GM19463 (cell line): Measurements from ENCODE around the gene NAA16.
"Not testable (repeated sequence)": the region's sequence is repeated elsewhere in the genome, so short reads cannot be mapped to it uniquely, and the experiment has no call there.

Experiments used
- ATAC-seq: cut with Tn5 transposase; IDR thresholded peaks from one replicate; pipeline ENCODE4 v1.9.1; 2021; ENCODE audit warnings: mild to moderate bottlenecking, moderate library complexity; ENCODE audit not compliant: unreplicated experiment

Gene NAA16

DNA sequence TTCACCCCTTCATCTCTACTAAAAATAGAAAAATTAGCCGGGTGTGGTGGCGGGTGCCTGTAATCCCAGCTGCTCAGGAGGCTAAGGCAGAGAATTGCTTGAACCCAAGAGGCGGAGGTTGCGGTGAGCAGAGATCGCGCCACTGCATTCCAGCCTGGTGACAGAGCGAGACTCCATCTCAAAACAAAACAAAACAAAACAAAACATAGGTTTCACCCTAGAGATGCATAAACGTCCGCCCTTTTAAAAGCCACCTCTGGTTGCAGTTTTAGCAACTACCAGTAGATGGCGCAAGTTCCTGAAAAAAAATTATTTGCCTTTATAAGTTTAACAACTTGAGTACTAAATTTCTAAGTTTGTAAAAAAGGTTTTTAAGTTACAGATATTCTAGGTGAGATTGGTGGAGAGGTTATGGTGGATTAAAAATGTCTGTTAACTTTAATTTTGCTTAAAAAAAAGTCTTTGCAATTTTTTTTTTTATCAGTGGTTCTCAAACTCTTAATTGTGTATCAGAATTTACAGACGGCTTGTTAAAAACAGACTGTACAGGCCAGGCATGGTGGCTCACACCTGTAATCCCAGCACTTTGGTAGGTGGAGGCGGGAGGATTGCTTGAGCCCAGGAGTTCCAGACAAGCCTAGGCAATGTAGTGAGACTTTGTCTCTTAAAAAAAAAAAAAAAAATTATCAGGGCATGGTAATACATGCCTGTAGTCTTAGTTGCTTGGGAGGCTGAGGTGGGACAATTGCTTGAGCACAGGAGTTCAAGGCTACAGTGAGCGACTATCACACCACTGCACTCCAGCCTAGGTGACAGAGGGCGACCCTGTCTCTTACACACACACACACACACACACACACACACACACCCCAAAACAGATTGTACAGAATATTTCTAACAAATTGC, 42.1 kb downstream of the NAA16 start:
- ATAC-seq: no peak

DNA sequence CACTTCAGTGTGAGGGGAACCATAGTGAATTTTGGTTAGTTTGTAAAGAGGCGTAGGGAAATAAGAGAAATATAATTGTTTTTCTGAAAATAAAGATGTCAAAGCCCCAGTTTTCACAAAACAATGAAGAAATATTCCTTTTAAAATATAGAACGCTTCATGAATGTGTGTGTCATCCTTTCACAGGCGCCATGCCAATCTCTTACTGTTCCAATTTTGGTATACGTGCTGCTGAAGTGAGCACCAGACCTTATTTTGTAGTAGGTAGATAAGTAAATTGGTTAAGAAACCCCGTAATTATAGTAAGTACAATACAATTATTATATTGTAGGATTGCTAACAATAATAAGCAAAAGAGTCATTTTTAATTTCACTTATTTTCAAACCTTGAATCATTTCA, 43.3 kb downstream of the NAA16 start:
- no peak for ATAC-seq

DNA sequence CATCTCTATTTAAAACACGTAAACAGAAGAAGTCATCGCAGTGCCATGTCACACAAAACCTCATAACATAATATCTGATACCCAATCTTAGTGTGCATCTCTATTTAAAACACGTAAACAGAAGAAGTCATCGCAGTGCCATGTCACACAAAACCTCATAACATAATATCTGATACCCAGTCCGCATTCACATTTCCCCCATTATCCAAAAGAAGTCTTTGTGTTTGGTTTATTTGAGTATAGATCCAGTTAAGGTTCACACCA, 45.2 kb downstream of the NAA16 start:
- not testable (repeated sequence) for ATAC-seq

DNA sequence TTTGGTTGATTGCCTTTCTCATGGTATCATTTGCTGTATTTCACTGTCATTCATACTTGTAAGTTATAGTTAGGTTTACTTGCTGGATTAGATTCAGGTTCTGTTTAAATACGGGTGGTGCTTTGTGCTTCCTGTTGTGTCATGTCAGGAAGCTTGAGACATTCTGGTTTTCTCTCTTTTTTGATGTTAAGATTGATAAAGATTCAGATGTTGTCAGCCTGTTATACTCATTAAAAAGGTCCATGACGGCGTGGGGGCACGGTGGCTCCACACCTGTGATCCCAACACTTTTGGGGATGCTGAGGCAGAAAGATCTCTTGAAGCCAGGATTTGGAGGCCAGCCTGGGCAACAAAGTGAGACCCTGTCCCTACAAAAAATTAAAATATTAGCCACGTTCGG, 45.7 kb downstream of the NAA16 start:
- no peak for ATAC-seq

DNA sequence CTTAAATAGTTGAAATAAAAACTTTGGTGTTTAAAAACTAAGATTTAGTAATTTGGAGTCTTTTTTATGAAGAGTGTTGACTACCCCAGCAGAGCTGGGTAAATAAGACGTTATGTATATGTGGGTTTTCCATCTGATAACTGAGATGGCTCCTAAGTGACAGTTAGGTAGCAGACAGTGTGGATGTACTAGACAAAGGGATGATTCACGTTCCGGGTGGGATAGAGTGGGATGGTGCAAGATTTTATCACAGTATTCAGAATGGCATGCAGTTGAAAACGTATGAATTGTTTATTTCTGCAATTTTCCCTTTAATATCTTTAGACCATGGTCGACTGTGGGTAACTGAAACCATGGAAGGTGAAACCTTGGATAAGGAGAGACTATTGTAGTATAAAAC, 50.4 kb downstream of the NAA16 start:
- no peak for ATAC-seq

DNA sequence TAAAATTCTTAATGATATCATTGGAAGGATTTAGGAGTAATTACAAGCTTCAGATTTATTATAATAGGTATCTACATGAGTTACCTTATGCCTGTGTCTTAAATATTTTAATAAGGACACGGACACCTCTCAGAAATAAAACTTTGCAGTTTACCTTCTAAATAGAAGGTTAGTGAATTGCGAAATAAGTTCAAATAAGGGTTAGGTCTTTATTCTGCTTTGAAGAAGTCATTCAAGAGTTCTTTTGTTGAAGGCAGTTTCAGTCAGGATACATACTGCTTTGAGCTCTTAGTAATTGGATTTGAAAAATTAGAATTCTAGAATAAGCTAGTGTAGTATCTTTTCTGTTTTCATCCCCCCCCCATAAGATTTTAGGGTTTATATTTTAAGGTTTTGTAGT, 53.0 kb downstream of the NAA16 start:
- ATAC-seq: no peak

DNA sequence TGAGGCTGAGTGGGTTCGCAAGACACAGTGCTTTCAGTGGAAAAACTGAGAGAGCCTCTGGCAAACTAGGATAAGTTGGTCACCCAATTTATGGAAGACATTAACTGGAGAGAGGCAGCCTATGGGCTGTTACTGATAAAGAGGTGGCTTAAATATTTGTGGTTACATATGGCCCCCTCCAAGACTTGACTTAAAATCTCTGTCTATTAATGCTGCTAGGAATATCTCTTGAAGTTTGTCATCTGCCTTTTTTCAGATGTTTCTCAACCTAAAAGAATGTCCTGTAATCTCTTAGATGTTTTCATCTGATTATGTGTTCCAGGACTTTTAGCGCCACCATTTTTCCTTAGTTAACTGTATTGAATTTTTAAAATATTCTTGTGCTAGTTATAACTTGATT, 54.6 kb downstream of the NAA16 start:
- no peak for ATAC-seq

DNA sequence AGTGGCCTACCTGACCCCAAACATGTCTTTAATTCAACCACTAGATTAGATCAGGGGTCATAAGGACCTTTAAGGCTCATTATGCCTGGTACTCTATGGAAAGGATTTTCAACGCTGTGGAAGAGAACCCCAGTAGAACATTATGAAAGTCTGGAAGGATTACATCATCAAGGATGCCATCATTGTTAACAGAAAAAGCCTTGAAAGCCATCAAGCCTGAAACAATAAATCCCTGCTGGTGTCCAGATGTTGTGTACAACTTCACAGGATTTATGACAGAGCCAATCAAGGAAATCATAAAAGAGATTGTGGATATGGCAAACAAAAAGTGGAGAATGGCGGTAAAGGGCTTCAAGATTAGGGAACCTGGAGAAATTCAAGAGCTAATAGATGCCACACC, 59.7 kb downstream of the NAA16 start:
- ATAC-seq: no peak

DNA sequence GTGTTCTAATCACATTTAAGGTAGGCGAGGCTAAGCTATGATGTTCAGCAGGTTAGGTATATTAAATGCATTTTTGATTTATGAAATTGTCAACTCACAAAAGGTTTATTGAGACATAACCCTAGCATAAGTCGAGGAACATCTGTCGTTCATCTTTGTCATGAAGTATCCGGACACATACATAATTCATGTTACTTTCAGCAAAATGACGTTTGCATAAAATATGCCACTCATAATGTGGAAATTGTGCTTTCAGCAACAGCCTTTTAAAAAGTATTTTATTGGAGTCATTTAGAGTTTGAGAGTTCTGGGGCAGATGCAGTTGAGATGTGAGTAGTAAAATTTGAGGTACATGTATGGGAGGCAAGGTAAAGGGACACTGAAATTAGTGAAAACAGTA, 66.4 kb downstream of the NAA16 start:
- no peak for ATAC-seq

DNA sequence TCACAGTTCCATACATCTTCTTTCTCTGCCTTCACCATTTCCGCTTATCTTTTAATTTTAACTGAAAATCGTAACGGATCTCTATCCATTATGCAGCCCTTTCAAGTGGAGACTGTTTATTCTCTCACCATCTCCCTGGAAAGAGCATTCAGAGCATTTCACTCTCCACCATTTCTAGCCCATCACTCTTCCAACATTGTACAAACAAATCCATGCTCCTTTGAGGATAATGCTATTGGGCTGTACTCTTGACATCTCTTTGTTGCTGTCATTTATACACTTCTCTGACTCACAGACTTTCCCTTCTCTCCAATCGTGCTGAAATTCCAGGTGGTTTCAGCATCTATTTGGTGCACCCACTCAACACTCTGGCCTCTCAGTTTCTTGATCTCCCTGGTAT, 71.4 kb downstream of the NAA16 start:
- ATAC-seq: no peak

DNA sequence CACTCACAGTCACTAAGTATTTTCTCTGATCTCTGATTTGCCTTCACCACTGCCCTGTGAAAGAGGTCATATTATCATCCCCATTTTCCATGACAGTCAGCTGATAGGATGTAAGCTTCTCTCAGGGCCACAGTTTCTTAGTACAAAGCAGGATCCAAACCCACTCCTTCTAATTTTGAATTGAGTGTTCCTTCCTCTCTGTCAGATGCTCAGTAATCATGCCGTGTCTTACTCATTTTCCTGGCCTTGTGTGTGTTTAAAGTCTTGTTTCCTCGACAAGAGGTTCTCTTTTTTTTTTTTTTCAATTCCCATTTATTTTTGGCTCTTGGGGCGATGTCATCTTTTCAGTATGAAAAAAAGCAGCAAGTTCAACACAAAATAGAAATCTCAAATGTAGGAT, 72.3 kb downstream of the NAA16 start:
- no peak for ATAC-seq

DNA sequence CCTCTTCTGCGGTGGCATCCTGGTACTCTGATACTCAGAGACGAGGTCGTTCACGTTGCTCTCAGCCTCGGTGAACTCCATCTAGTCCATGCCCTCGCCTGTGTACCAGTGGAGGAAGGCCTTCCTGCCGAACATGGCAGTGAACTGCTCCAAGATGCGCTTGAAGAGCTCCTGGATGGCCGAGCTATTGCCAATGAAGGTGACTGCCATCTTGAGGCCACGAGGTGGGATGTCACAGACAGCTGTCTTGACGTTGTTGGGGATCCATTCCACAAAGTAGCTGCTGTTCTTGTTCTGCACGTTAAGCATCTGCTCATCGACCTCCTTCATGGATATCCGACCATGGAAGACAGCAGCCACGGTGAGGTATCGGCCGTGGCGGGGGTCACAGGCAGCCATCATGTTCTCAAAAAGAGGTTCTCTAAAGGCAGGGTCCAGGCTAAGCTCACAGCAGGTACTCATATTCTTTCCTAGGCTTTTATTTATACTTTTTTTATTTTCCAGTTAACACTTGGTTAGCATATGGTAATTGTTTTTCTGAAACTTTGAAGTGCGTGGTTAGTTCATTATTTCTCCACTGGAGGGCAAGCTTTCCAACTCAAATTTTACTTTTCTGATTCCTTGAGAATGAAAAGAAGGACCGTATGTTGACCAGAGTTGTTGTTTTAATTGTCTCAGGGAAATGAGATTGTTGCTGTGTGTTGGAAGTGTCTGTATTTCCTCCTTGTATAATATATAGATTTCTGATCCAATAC, 73.9 kb downstream of the NAA16 start:
- ATAC-seq: no peak

DNA sequence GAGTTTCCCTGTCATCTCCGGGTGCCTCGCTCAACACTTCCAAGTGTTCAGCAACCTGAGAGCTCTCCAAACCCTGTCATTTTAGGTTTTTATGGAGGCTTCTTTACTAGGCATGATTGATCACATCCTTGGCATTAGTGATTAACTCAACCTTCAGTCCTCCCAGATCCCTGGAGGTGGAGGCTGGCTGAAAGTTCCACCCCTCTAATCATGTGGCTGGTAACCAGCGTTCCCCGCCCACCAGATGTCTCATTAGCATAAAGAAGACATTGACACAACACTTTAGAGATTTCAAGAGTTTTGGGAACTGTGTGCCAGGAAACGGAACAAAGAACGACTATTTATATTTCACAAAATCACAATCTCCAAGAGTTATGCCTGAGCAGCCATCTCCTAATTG, 75.1 kb downstream of the NAA16 start:
- no peak for ATAC-seq

DNA sequence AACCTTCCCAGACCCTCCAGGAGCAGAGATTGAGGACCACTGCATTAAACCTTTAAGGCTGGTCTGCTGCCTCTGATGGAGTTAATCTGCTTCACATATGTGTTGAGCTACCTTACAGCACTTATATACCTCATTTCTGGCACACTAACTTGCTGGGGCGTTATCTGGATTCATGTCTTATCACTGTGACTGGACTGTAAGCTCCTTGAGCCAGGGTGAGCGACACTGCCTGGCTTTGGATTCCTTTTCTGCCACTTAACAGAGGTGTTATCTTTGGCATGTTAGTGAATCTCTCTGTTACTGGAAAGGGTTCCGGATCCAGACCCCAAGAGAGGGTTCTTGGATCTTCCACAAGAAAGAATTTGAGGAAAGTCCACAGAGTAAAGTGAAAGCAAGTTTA, 76.5 kb downstream of the NAA16 start:
- no peak for ATAC-seq

DNA sequence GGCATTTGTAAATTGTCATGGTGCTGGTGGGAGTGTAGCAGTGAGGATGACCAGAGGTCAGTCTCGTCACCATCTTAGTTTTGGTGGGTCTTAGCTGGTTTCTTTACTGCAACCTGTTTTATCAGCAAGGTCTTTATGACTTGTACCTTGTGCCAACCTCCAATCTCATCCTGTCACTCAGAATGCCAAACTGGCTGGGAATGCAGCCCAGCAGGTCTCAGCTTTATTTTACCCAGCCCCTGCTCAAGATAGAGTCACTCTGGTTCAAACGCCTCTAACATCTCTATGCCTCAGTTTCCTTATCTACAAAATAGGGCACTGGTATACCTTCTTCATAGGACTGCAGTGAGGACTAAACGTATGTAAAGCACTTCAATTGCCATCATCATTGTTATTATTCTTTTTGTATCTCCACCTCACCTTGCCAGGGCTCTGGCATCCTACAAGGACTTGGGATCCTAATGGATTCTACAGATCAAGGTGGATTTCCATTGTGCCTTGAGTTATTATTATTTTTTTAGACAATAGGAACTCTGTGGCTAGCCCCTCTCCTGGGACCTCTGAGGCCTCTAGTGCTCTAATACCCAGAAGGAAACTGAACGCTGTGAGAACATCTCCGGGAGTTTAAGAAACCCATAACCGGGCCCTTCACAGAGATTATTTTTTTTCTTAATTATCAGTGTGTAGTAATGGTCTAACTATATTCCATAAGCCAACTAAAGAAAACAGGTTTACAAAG, 77.2 kb downstream of the NAA16 start:
- no peak for ATAC-seq

DNA sequence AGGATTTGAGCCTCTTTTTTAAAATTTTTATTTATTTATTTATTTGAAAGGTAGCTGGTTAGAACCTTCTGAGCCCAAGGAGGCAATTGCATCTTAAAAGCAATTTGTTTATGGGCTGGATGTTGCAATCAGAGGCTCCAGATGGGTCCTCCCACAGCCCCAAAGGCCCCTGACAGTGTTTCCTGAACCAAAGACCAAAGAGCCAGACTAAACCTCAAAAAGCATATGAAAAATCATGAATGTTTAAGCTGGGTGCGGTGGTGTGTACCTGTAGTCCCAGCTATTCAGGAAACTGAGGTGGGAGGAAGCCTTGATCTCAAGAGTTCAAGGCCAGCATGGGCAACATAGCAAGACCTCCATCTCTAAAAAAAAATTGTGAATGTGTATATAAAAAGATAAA, 78.5 kb downstream of the NAA16 start:
- ATAC-seq: no peak

DNA sequence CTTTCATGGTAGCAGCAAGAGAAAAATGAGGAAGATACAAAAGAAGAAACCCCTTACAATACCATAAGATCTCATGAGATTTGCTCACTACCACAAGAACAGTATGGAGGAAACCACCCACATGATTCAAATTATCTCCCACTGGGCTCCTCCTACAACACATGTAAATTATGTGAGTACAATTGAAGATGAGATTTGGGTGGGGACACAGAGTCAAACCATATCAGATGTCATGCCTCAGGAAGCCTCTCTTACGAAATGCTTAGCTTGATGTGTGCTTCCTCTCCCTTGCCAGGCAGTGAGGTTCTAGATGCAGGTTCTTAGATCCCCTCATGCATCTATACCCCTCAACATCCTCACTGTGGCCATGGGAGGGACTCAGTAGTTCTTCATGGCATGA, 83.1 kb downstream of the NAA16 start:
- ATAC-seq: no peak

DNA sequence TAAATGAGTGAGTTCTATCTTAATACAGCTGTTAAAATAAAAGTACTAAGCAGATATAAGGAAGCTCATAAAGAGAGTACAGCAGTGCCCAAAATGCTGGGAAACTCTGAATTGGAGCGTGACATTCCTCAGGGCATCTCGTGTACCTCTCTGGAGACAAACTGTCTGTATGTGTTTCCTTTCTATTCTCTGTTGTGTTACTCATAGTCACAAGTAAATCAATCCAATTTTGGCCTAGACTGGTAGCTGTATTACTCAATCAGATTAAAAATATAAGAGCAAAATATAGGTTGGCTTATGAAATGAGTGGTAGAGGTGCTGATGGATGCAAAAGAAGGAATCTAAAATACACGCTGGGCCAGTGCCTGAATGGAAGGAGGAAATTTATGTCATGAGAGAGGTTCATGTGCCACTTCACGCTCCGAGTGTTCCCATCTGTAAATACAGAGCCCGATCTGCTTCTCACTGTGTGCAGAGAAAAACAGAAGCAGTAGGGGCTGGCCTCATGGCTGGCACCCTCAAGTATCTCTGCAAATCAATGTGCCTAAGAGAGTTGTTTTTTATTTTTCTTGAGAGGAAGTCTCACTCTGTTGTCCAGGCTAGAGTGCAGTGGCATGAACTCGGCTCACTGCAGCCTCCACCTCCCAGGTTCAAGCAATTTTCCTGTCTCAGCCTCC, 87.6 kb downstream of the NAA16 start:
- no peak for ATAC-seq

DNA sequence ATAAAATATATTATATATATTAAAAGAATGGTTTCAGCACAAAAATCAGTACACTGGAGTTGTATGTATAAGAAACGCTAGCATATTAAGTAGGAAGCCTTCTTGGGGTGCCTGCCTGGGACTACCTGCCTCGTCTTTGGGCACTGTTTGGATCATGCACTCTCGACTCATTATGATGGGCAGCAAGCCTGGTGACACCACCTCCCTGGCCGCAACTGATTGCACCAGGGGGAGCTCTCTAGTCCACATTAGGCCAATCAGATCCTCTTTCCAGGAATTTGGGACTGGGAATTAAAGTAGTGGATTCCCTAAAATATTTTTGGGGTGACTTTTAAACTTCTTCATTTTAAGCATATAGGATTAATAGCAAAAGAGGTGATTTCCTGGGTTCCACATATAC, 90.3 kb downstream of the NAA16 start:
- no peak for ATAC-seq

DNA sequence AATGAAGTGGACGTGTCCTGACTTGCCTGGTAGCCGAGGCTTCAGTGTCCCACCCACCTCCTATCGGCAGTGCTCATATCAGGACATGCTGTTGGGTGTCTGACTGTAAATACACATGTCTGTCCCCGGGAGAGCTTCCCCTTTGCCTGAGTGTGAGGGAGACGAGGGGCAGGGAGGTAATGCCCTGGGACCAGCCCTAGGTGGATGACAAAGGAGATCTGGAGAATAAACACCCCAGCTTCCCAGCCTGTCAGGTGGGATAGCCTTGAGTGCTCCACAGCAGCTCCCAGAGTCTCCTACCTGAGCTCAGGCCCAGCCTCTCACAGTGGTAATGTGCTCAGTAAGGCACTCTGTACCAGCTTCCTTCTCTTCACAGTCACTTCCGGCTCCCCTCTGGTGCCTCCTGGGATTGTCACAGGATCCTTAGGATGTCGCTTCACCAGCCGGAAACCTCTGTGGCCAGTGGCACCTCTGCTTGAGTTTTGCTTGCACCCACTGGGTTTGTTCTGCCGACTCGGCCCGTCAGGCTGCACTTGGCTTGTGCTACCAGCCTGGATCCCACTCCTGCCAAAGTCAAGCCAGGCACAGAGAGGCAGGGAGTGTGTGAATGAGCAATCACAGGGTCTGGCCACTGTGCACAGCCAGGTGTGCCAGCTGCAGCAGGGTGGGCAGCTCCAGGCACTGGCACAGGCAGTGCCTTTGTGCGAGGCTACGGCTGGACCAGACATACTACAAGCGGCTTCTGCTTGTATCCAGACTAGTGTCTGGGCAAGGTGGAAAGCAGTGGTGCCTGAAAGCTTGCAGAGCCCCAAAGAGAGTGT, 91.8 kb downstream of the NAA16 start:
- ATAC-seq: no peak

DNA sequence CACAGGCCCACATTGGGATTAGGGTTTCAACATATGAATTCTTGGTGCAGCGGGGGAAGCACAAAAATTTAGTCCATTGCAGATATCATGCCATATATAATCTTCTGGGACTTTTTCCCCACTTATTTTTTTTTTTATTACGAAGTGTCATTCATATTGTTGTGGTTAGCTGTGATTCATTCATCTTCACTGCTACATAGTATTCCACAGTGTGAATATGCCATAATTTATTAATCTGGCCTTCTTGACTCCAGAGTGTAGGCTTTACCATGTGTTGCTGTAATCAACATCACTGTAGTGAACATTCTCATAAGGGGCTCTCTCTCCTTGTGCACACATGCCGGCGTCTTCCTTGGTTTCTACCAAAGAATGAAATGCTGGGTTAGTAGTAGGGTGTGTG, 92.9 kb downstream of the NAA16 start:
- no peak for ATAC-seq
